PFSK-1 (cell line): Measurements from ENCODE around the gene ABCC4.

Experiments used
- SIN3A ChIP-seq: IDR thresholded peaks from 2 replicates; pipeline ENCODE4 v1.6.1; 2012; ENCODE audit warnings: mild to moderate bottlenecking, low read length, moderate library complexity, borderline replicate concordance; ENCODE audit not compliant: insufficient read depth
- TAF1 ChIP-seq: IDR thresholded peaks from 2 replicates; pipeline ENCODE4 v1.6.1; 2012; ENCODE audit warnings: low read length, control low read depth, borderline replicate concordance; ENCODE audit not compliant: insufficient read depth

DNA sequence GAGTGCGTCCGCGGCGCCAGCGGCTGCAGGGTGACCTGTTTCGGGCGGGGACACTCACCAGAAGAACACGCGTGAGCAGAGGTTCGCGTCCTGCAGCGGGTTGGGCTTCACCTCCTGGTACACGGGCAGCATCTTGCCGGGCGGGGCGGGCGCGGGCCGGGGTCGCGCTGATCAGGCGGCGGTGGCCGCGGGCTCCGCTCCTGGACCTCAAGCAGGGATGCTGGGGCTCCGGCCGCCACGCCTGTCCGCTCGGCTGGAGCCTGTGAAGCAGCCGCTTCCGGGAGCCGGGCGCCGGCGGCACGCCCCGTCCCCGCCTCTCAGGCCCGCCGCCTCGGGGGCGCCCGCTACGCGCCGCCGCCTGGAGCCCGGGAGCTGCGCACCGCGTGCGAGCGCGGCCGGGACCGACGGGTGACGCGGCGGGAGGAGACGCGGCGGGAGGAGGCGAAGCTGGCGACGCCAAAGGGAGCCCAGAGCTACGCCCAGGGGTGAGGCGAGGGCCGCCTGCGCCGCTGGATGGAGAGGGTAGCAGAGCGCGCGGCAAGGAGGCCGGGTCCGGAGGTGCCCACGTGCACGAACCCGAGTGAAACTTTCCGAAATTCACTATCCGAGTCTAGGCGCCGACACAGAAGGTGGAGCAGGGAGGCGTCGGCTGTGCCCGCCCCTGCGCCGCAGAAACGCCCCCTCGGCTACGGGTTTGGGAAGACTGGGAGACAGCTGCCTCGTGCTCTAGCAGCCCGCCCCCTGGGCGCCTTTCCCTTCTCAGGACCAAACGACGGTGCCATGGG is at the start of gene ABCC4:
- no peak for TF ChIP-seq TAF1
- no peak for TF ChIP-seq SIN3A
